Measurements from ENCODE around the gene SLIT1.
A peak's percentile ranks its signal among the peaks of the same experiment; 100 is the strongest.

Gene SLIT1

DNA sequence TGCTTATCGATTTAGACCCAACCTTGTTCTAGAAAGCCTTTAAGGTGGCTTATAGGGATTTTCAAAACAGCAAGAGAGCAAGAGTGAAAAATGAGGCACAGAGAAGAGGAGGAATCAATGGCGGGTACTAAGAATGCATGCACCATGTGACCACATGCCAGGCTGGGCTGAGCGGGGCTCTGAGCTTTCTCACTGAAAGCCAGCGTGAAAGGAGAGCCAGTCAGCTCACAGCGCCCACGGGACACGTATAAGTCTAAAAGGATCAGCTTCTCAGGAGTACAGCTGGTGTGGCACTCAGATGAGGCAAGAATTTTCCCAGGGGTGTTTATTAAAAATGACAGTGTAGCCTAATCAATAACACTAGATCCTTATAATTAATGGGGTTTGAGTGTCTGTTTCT lies 114.3 kb downstream of the SLIT1 start:
- TF ChIP-seq TAF1 (IDR thresholded peaks at IDR 0.05; ENCODE audit: borderline replicate concordance, insufficient read depth, low read length) (no peak), POLR2AphosphoS5 (IDR thresholded peaks at IDR 0.05; ENCODE audit: low read depth, low read length) (no peak), SIN3A (IDR thresholded peaks at IDR 0.05; ENCODE audit: borderline replicate concordance, insufficient read depth, low read length) (no peak), FOXP2 (optimal IDR thresholded peaks at IDR 0.05; ENCODE audit: borderline replicate concordance, extremely low read depth, extremely low read length, insufficient read depth) (no peak)
- TF ChIP-seq, protein P1, sequence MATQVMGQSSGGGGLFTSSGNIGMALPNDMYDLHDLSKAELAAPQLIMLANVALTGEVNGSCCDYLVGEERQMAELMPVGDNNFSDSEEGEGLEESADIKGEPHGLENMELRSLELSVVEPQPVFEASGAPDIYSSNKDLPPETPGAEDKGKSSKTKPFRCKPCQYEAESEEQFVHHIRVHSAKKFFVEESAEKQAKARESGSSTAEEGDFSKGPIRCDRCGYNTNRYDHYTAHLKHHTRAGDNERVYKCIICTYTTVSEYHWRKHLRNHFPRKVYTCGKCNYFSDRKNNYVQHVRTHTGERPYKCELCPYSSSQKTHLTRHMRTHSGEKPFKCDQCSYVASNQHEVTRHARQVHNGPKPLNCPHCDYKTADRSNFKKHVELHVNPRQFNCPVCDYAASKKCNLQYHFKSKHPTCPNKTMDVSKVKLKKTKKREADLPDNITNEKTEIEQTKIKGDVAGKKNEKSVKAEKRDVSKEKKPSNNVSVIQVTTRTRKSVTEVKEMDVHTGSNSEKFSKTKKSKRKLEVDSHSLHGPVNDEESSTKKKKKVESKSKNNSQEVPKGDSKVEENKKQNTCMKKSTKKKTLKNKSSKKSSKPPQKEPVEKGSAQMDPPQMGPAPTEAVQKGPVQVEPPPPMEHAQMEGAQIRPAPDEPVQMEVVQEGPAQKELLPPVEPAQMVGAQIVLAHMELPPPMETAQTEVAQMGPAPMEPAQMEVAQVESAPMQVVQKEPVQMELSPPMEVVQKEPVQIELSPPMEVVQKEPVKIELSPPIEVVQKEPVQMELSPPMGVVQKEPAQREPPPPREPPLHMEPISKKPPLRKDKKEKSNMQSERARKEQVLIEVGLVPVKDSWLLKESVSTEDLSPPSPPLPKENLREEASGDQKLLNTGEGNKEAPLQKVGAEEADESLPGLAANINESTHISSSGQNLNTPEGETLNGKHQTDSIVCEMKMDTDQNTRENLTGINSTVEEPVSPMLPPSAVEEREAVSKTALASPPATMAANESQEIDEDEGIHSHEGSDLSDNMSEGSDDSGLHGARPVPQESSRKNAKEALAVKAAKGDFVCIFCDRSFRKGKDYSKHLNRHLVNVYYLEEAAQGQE (IDR thresholded peaks at IDR 0.05; ENCODE audit: insufficient read depth in 1 of 2, low read depth in 2 of 2, low read length in 2 of 2): no peak

- no peak for TF ChIP-seq SIN3A (IDR thresholded peaks at IDR 0.05; ENCODE audit: borderline replicate concordance, insufficient read depth, low read length)
- TF ChIP-seq TAF1 (IDR thresholded peaks at IDR 0.05; ENCODE audit: borderline replicate concordance, insufficient read depth, low read length): no peak
- TF ChIP-seq, protein P1 (IDR thresholded peaks at IDR 0.05; ENCODE audit: insufficient read depth in 1 of 2, low read depth in 2 of 2, low read length in 2 of 2): no peak
- no peak for TF ChIP-seq POLR2AphosphoS5 (IDR thresholded peaks at IDR 0.05; ENCODE audit: low read depth, low read length)
- no peak for TF ChIP-seq FOXP2 (optimal IDR thresholded peaks at IDR 0.05; ENCODE audit: borderline replicate concordance, extremely low read depth, extremely low read length, insufficient read depth)
Measured at GRCh38 chr10:97069576-97070362, 116.0 kb downstream of the SLIT1 start.

GRCh38 chr10:97069026-97069425 lies 116.7 kb downstream of the SLIT1 start:
- no peak for TF ChIP-seq SIN3A (IDR thresholded peaks at IDR 0.05; ENCODE audit: borderline replicate concordance, insufficient read depth, low read length)
- no peak for TF ChIP-seq POLR2AphosphoS5 (IDR thresholded peaks at IDR 0.05; ENCODE audit: low read depth, low read length)
- TF ChIP-seq, protein P1 (IDR thresholded peaks at IDR 0.05; ENCODE audit: insufficient read depth in 1 of 2, low read depth in 2 of 2, low read length in 2 of 2): no peak
- TF ChIP-seq FOXP2 (optimal IDR thresholded peaks at IDR 0.05; ENCODE audit: borderline replicate concordance, extremely low read depth, extremely low read length, insufficient read depth): no peak
- TF ChIP-seq TAF1 (IDR thresholded peaks at IDR 0.05; ENCODE audit: borderline replicate concordance, insufficient read depth, low read length): no peak

DNA sequence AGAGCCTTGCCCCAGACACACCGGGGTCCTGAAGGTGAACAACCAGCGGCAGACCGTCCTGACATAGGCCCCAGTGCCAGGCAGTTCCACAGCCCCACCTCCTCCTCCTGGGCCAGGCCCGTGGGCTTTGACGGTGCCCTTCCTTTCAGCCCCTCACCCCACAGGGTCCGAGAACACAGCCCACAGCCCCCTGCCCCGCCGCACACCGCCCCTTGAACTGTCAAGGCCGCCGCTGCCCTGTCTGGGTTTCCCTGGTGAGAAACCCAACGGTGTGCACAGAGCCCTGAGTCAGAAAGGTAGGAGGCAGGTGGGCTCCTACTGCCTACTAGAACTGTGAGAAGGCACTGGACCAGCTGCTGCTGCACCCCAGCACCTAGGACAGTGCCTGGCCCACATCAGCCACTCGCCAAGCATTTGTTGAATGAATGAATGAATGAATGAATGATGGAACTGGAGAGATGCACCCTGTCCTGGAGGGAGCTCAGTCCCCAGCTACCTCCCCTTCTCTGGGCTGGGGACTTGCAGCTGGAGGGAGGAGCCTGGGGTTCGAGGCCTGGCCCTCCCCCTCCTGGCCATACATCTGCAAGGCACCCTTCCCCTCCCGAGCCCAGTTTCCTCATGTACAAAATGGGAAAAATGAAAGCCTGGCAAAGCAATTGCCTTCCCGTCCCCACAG lies 117.9 kb downstream of the SLIT1 start:
- no peak for TF ChIP-seq FOXP2 (optimal IDR thresholded peaks at IDR 0.05; ENCODE audit: borderline replicate concordance, extremely low read depth, extremely low read length, insufficient read depth)
- TF ChIP-seq, protein P1 (IDR thresholded peaks at IDR 0.05; ENCODE audit: insufficient read depth in 1 of 2, low read depth in 2 of 2, low read length in 2 of 2): peak in 1 of 2 experiments; percentile 74; a peak in 2 of 4 replicates
